ENCODE results near the gene RNF41.

RNF41 gene

GRCh38 chr12:56165369-56165768 is 56.4 kb downstream of the RNF41 start:
- no peak for DNase-seq

- no peak for DNase-seq
Observed at GRCh38 chr12:56164345-56164729, 57.4 kb downstream of the RNF41 start.

GRCh38 chr12:56163533-56164344 is 58.0 kb downstream of the RNF41 start:
- no peak for DNase-seq

GRCh38 chr12:56162468-56163290 is 59.0 kb downstream of the RNF41 start:
- no peak for DNase-seq

- no peak for DNase-seq
Observed at GRCh38 chr12:56161690-56162351, 59.9 kb downstream of the RNF41 start.

- DNase-seq: no peak
Observed at GRCh38 chr12:56160894-56161689, 60.6 kb downstream of the RNF41 start.

GRCh38 chr12:56160193-56160763 is 61.4 kb downstream of the RNF41 start:
- peak in 3 of 4 experiments; percentile 18 to 39 (median 37) for DNase-seq

GRCh38 chr12:56159482-56160192 is 62.1 kb downstream of the RNF41 start:
- no peak for DNase-seq

- DNase-seq: peak; percentile 66 to 83 (median 75)
Observed at GRCh38 chr12:56158926-56159461, 62.7 kb downstream of the RNF41 start.

- peak; percentile 95 to 99 (median 98) for DNase-seq
Observed at GRCh38 chr12:56158029-56158925, 63.4 kb downstream of the RNF41 start, which contains the start of gene MYL6. MYL6 (plus strand) TSS chr12:56158359; CDS start chr12:56158402, 43 bp downstream.

GRCh38 chr12:56157201-56158028 is 64.3 kb downstream of the RNF41 start:
- DNase-seq: peak; percentile 67 to 83 (median 80)

- DNase-seq: peak in 2 of 4 experiments; percentile 31 to 37
Observed at GRCh38 chr12:56156464-56157200, 65.1 kb downstream of the RNF41 start.

GRCh38 chr12:56155256-56155845 is 66.4 kb downstream of the RNF41 start:
- DNase-seq: no peak

GRCh38 chr12:56154818-56155217 is 66.9 kb downstream of the RNF41 start:
- no peak for DNase-seq

- no peak for DNase-seq
Observed at GRCh38 chr12:56154246-56154771, 67.4 kb downstream of the RNF41 start.

GRCh38 chr12:56153678-56154065 is 68.0 kb downstream of the RNF41 start:
- no peak for DNase-seq

Measured in suppressor macrophage (primary cell).